Stimulated activated naive CD8-positive, alpha-beta T cell treated with anti-CD3 and anti-CD28 coated beads, Interleukin-15, Interleukin-2, amounts not matched to agents 100 ng/mL and 50 ng/mL, for 24 hours (primary cell): Measurements from ENCODE around the gene MRRF.

Experiments
- H3K27ac Mint-ChIP-seq: one replicate; pipeline ENCODE4 v1.8.0; 2021; ENCODE audit warnings: mild to moderate bottlenecking, mixed read lengths
- H3K27me3 Mint-ChIP-seq: one replicate; pipeline ENCODE4 v1.8.0; 2021; ENCODE audit warnings: mixed read lengths
- H3K36me3 Mint-ChIP-seq: one replicate; pipeline ENCODE4 v1.8.0; 2021; ENCODE audit warnings: low read depth, mixed read lengths
- H3K4me1 Mint-ChIP-seq: one replicate; pipeline ENCODE4 v1.8.0; 2021; ENCODE audit warnings: low read depth, mixed read lengths
- H3K4me3 Mint-ChIP-seq: one replicate; pipeline ENCODE4 v1.8.0; 2021; ENCODE audit warnings: mild to moderate bottlenecking, mixed read lengths
- H3K9me3 Mint-ChIP-seq: one replicate; pipeline ENCODE4 v1.8.0; 2021; ENCODE audit warnings: mixed read lengths

Gene MRRF

DNA sequence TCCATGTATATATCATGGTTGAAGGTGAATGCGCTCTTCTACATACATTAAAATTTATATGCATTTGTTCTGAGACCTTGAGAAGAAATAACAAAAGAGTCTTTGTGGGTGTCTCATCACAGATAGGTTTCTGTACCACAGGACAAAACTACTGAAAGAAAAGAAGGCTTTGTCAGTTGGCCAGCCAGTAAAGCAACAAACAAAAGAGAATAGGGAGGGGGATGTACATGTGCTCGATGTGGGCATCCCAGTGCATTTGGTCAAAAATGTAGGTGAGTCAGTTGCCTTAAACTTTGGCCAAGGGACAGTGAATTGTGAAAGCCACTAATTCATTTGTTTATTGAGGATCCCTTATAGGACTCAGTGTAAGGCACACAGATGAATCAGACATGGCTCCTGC, 13.3 kb upstream of the MRRF start:
- no peaks in the 10 kb centered on the region for H3K9me3 Mint-ChIP-seq

DNA sequence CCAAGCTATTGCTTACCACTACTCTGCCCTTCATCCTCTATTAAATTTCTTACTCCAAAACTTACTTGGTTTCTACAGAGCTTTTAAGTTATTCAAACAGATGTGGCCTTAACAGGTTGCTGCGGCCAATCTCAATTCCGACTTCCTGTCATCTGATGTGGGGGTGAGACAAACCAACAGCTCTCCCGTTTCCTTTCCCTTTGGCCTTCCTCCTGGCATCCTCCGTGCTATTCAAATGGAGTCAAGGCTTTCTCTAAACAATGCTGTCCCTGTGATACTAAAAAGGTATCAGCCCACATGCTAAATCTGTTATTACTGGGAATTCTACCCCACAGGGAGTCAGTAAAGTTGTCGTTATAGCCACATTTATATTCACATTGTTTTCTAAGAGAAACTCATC, 11.9 kb upstream of the MRRF start:
- H3K4me3 Mint-ChIP-seq, result no peak overlapping the region
- H3K27me3 Mint-ChIP-seq, result no peaks in the 10 kb centered on the region
- no peak overlapping the region for H3K27ac Mint-ChIP-seq
- H3K4me1 Mint-ChIP-seq, result no peaks in the 10 kb centered on the region
- H3K36me3 Mint-ChIP-seq, result peaks cover 58% of the 10 kb centered on the region
- H3K9me3 Mint-ChIP-seq, result no peaks in the 10 kb centered on the region

More for the DNA sequence above, 13.3 kb upstream of the MRRF start:
- no peaks in the 10 kb centered on the region for H3K4me1 Mint-ChIP-seq
- H3K27me3 Mint-ChIP-seq, result no peaks in the 10 kb centered on the region
- H3K4me3 Mint-ChIP-seq, result no peak overlapping the region
- peaks cover 66% of the 10 kb centered on the region for H3K36me3 Mint-ChIP-seq
- H3K27ac Mint-ChIP-seq, result no peak overlapping the region

DNA sequence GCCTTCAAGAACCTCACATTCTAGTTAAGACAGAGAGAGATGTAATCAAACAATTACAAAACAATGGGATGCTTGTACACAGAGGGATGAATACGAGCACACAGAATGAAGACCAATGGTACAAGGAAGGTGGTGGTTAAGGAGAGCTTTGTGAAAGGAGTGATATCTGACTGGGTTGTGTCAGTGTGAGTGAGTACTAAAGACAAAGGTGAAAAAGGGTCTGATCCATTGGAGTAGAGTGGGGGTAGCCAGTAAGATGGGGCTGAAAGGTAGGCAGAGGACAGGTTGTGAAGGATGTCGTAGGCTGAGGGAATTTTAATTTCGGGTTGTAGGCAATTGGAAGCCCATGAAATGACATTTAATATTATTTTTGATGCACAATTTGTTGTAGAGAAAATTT, 9.9 kb upstream of the MRRF start:
- Mint-ChIP-seq H3K9me3 (no peaks in the 10 kb centered on the region), H3K27me3 (no peaks in the 10 kb centered on the region), H3K36me3 (peaks cover 61% of the 10 kb centered on the region), H3K27ac (no peak overlapping the region), H3K4me1 (peaks cover 3% of the 10 kb centered on the region), H3K4me3 (no peak overlapping the region)

DNA sequence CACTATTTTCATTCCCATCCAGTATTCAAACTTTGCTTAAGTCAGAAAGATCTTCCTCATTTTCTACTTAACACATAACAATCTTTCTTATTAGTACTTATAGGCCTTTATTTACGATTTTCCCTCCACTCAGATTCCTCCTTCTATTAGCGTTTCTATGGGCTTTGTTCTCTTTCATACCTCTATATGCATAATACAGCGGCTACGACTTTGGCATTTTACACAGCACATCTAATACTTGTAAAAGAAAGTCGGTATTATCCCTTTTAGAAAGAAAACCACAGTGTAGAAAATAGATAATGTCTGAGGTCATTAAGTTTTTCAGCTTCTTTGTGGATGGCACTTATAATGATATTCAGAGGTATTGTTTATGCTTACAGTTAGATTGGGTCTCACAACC, 8.5 kb upstream of the MRRF start:
- H3K4me3 Mint-ChIP-seq, result no peak overlapping the region
- no peaks in the 10 kb centered on the region for H3K9me3 Mint-ChIP-seq
- peaks cover 3% of the 10 kb centered on the region for H3K4me1 Mint-ChIP-seq
- peak overlapping the region; percentile 3 for H3K27ac Mint-ChIP-seq
- no peaks in the 10 kb centered on the region for H3K27me3 Mint-ChIP-seq
- peaks cover 61% of the 10 kb centered on the region for H3K36me3 Mint-ChIP-seq

DNA sequence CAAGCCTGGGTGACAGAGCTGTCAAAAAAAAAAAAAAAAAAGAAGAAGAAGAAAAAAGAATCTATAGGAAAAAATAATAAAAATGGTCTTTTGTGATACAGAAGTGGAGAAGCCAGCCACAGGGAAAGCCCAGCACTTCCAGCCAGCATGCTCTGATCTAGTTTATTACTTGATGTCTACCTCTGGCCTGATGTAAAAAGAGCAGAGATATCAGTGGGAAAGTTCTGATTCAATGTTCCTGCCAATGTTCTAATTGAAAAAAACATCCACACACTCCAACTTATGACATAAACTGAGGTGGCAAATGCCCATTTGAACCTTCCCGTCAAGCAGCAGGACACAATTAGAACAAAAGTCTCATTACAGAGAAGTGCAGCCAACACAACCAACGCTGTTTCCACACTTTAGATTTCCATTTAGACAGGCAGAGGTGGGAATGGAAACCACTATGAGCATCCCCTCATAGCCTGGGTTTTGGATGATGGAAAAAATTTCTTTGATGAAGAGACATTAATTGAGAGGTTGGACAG, 5.7 kb upstream of the MRRF start:
- Mint-ChIP-seq H3K27ac (no peak overlapping the region), H3K4me1 (peaks cover 27% of the 10 kb centered on the region), H3K36me3 (peaks cover 52% of the 10 kb centered on the region), H3K27me3 (no peaks in the 10 kb centered on the region), H3K4me3 (no peak overlapping the region), H3K9me3 (no peaks in the 10 kb centered on the region)

DNA sequence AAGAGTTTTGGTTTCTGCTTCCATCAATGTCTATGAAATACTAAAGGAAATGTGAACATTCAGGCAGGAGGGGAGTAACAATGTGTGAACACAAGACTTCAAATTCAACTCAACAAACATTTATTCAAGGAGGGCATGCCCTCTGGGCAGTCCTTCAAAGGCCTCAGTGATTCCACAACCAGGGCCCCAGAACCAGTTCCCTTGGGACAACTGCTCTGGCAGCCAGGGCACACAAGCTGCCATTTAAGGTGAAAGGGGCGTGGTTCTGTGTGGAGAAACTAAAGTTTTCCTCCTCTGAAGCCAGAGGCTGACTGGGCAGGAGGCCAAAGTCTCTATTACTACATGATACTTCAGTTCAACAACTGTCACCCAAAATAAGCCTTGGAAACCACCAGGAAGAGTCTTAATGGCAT, 3.2 kb upstream of the MRRF start:
- Mint-ChIP-seq H3K36me3 (peaks cover 54% of the 10 kb centered on the region), H3K4me3 (peak overlapping the region; percentile 21), H3K27me3 (no peaks in the 10 kb centered on the region), H3K4me1 (peaks cover 41% of the 10 kb centered on the region), H3K9me3 (no peaks in the 10 kb centered on the region), H3K27ac (no peak overlapping the region)

DNA sequence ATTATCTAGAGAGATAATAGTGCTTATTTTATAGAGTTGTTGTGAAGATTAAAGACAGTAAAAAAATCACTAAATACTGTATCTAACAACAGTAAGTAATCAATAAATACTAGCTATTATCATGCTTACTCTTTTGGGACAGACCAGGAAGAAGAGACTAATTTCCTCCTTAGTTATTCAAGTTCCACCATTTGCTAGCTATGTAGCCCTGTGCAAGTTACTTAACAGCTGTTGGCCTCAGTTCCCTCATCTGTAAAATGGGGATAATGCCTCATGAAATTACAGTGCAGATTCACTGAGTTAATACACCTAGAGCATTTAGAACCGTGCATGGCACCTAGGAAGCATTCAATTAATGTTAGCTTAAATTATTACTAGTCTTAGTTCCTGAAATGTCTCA, 2.6 kb upstream of the MRRF start:
- H3K4me3 Mint-ChIP-seq, result peak overlapping the region; percentile 94
- H3K27me3 Mint-ChIP-seq, result no peaks in the 10 kb centered on the region
- peaks cover 42% of the 10 kb centered on the region for H3K4me1 Mint-ChIP-seq
- H3K36me3 Mint-ChIP-seq, result peaks cover 55% of the 10 kb centered on the region
- no peaks in the 10 kb centered on the region for H3K9me3 Mint-ChIP-seq
- no peak overlapping the region for H3K27ac Mint-ChIP-seq

DNA sequence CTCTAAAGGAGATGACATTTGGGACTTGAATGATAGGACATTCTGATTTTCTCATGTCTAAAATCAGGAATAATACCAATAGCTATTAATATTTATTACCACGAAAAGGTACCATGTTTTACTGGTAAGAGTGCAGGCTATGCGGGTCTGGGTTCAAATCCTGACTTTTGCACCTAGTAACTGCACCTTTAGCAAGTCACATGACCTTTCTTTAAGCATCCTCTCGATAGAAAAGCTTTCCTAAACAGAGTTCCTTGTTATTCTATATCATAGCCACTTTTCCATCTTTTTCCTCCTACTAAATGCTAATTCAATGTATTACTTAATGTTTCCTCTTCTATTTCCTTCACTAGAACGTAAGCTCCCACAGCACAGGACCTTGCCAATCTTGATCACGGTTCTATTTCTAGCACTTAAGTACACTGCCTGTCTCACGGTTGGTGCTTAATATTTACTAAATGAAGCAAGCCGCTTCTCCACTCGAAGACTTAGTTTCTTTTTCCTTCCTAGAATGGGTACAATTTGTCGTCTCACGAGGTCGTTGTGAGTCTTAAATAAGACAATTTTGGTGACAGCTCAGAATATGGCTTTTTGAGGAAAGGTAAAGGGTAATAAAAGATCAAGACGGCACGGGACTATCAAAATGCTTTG, 858 bp upstream of the MRRF start:
- H3K27ac Mint-ChIP-seq, result peak overlapping the region; percentile 99
- H3K27me3 Mint-ChIP-seq, result no peaks in the 10 kb centered on the region
- peaks cover 52% of the 10 kb centered on the region for H3K4me1 Mint-ChIP-seq
- H3K4me3 Mint-ChIP-seq, result peak overlapping the region; percentile 94
- H3K36me3 Mint-ChIP-seq, result peaks cover 56% of the 10 kb centered on the region
- no peaks in the 10 kb centered on the region for H3K9me3 Mint-ChIP-seq

DNA sequence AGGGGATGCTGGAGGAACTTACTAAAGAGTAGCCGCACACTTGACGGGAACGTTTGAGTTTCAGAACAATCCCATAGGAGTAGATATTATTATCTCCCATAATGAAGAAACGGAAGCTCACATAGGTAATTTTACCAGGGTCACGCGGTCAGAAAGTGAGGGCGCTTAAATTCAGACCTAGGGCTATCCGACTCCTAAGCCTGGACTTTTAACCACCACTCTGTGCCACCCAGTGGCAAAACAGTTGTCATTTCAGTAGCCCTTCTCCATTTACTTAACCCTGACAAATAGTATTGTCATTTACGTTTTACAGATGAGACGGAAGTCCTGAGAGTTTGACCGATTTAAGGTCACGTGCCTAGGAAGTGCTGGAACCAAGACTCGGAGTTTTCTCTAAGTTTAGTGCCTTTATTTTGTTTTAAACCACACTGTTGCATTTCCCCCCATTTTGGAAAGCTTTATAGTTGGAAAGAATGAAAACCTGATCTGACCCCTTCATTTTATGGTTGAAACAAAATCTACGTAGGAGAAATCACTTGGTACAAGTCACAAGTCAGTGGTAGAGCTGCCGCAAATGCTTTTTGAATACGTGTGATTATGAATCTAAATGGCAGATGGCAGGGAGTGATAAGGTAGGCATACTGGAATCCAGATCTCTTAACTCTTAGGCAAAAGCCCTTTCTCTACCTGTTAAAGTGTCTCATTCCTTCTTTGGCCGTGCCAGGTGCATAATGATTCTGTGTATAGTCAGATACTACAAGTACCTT, 650 bp downstream of the MRRF start:
- Mint-ChIP-seq H3K9me3 (no peaks in the 10 kb centered on the region), H3K27me3 (no peaks in the 10 kb centered on the region), H3K27ac (peak overlapping the region; percentile 99), H3K4me1 (peaks cover 49% of the 10 kb centered on the region), H3K4me3 (peak overlapping the region; percentile 94), H3K36me3 (peaks cover 44% of the 10 kb centered on the region)

DNA sequence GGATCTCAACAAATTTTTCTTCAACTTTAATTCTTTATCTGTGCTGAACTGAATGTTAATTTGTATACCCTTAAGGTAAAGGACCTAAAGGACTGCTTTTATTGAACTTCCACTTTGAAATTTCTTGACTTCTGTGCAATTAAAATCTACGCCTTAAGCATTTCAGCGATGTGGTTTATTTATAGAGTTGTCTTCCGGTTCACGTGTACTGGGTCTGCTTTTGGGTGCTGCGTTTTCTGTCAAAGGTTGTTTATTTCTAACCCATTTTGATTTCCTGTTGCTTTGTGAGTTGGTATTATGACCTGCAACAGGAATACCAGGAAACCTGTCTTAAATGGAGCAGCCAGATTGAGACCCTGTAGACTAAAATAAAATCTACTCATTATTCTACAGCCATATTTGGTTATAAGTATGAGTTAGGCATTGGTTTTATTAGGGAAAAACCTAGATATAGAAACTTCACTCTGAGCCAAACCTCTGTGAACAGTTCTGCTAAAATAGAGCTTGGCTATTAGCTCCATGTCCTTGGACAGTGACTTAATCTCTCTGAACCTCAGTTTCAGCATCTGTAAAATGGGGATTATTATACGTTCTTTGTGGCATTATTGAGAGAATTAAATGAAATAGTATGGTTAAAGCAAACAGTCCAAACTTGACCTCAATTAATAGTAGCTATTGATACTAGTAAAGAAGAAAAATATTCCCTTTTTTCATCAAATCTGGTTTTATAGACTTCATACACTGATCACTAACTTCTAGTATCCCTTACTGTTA, 3.5 kb downstream of the MRRF start:
- H3K27me3 Mint-ChIP-seq, result no peaks in the 10 kb centered on the region
- no peak overlapping the region for H3K27ac Mint-ChIP-seq
- peaks cover 53% of the 10 kb centered on the region for H3K36me3 Mint-ChIP-seq
- H3K4me1 Mint-ChIP-seq, result peaks cover 40% of the 10 kb centered on the region
- H3K4me3 Mint-ChIP-seq, result no peak overlapping the region
- H3K9me3 Mint-ChIP-seq, result no peaks in the 10 kb centered on the region

DNA sequence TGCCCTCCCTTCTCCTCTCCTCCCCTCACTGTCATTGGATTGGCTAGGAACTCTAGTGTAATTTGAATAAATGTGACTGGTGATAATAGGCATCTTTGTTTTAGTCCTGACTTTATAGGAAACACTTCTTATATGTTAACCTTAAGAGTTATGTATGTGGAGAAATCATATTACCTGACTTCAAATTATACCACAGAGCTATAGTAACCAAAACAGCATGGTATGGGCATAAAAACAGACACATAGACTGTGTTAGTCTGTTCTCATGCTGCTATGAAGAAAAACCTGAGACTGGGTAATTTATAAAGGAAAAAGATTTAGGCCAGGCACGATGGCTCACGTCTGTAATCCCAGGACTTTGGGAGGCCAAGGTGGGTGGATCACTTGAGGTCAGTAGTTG, 9.4 kb downstream of the MRRF start:
- peaks cover 18% of the 10 kb centered on the region for H3K4me1 Mint-ChIP-seq
- H3K9me3 Mint-ChIP-seq, result no peaks in the 10 kb centered on the region
- H3K36me3 Mint-ChIP-seq, result peaks cover 83% of the 10 kb centered on the region
- H3K27me3 Mint-ChIP-seq, result no peaks in the 10 kb centered on the region
- H3K27ac Mint-ChIP-seq, result no peak overlapping the region
- no peak overlapping the region for H3K4me3 Mint-ChIP-seq

DNA sequence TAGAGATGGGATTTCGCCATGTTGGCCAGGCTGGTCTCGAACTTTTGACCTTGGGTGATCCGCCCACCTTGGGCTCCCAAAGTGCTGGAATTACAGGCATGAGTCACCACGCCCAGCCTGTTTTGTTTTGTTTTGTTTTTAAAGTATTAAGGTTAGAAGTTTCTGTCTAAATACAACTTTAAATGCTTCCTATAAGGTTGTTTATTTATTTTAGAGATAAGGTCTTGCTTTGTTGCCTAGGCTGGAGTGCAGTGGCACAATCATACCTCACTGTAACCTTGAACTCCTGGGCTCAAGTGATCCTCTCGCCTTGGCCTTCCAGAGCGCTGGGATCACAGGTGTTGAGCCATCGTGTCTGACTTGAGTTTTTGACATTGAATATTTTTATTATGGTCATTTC, 11.4 kb downstream of the MRRF start:
- Mint-ChIP-seq H3K36me3 (peaks cover 95% of the 10 kb centered on the region), H3K27ac (no peak overlapping the region), H3K4me3 (no peak overlapping the region), H3K9me3 (no peaks in the 10 kb centered on the region), H3K27me3 (no peaks in the 10 kb centered on the region), H3K4me1 (peaks cover 13% of the 10 kb centered on the region)

DNA sequence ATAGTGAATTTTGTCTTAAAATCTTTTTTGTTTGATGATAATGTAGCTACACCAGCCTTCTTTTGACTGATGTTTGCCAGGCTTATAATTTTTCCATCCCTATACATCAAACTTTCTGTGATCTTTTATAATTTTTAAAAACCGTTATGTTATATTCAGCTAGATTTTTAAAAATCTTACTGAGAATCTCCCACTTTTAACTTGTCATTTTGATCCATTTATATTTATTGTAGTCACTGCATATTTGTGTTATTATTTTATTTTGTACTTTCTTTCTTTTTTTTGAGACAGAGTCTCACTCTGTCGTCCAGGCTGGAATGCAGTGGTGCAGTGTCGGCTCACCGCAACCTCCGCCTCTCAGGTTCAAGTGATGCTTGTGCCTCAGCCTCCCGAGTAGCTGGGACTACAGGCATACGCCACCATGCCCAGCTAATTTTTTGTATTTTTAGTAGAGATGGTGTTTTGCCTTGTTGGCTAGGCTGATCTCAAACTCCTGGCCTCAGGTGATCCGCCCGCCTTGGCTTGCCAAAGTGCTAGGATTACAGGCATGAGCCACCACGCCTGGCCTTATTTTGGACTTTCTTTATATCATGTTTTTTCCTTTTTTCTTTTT, 12.7 kb downstream of the MRRF start:
- Mint-ChIP-seq H3K4me1 (peaks cover 12% of the 10 kb centered on the region), H3K4me3 (no peak overlapping the region), H3K27me3 (no peaks in the 10 kb centered on the region), H3K36me3 (peaks cover 95% of the 10 kb centered on the region), H3K27ac (no peak overlapping the region), H3K9me3 (no peaks in the 10 kb centered on the region)

DNA sequence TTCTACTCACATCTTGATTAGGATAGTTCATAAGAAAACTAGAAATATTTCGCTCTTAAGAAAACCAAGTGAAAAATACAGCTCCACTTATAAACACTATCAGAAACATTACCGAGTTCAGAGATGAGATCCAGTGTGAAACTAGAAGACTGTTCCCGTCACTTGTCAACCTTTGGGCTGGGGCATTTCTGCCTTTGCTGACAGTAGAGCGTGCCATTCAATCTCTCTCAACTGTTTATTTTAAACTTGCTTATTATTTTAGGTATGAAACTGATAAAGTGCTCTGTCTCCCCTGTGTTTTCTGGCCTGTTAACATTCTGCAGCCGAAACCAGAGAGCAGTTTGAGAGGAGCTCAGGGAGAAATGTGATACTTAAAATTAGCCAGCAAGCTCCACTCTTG, 16.7 kb downstream of the MRRF start:
- Mint-ChIP-seq H3K9me3 (no peaks in the 10 kb centered on the region), H3K27me3 (no peaks in the 10 kb centered on the region), H3K27ac (no peak overlapping the region), H3K4me1 (peaks cover 5% of the 10 kb centered on the region), H3K4me3 (no peak overlapping the region), H3K36me3 (peaks cover 83% of the 10 kb centered on the region)

DNA sequence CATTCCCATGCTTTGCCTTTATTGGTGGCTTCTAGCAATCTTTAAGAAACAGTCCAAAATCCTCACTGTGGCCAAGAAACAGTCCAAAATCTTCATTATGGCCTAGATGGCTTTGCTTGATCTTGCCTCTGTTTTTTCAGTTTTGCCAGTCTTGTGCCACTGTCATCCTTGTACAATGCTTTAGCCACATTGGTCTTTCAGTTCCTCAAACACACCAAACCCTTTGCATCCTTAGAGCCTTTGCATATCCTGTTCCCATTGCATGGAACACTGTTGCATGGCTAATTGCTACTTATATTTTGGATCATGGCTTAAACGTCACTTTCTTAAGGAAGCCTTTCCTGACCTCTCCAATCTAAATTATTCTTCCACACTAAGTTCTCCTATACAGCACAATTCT, 22.1 kb downstream of the MRRF start:
- H3K4me1 Mint-ChIP-seq, result peaks cover 10% of the 10 kb centered on the region
- peaks cover 78% of the 10 kb centered on the region for H3K36me3 Mint-ChIP-seq
- H3K4me3 Mint-ChIP-seq, result no peak overlapping the region
- H3K27ac Mint-ChIP-seq, result no peak overlapping the region
- no peaks in the 10 kb centered on the region for H3K9me3 Mint-ChIP-seq
- H3K27me3 Mint-ChIP-seq, result no peaks in the 10 kb centered on the region
